Measurements from ENCODE around the gene CBX6. TPM values are rescaled to one million over a fixed set of nuclear protein-coding genes. Genes with fewer than 3 reads are reported as not detected.

CBX6 gene
- total and polyA plus RNA-seq, 9 of the 15 experiments (the other 6 are each of a cell fraction or from before 2014, with no cell fraction given) = 0.75 to 31.6 (median 8.0) TPM

DNA sequence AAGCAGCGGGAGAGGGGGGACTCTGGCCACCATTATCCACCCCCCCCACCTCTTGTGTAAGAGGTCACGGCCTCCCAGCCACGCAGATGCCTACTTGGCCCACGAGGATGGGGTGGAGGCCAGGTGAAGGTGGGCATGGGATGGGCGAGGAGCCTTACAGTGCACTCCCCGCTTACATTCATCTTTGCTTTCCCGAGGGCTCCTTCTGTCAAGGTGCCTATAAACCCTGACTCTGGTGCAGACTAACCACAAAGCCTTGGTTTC is 41.2 kb downstream of the CBX6 start (continued):
- TF ChIP-seq ZNF280B (CRISPR knock-in tag; IDR thresholded peaks at IDR 0.05) = no peak
- no peak for TF ChIP-seq HOXB6 (CRISPR knock-in tag; IDR thresholded peaks at IDR 0.05; ENCODE audit: borderline replicate concordance)
- no peak for TF ChIP-seq NR0B1 (IDR thresholded peaks at IDR 0.05; ENCODE audit: partially characterized antibody)
- no peak for TF ChIP-seq NFRKB (IDR thresholded peaks at IDR 0.05; ENCODE audit: low read depth)
- TF ChIP-seq ETV5 (CRISPR knock-in tag; IDR thresholded peaks at IDR 0.05; ENCODE audit: low read depth) = no peak
- no peak for TF ChIP-seq CBX2 (IDR thresholded peaks at IDR 0.05; ENCODE audit: insufficient read depth, low read length, poor library complexity, severe bottlenecking)
- no peak for TF ChIP-seq SMC3 (conservative IDR thresholded peaks at IDR 0.05; ENCODE audit: insufficient read depth, low read depth, low read length)
- no peak for TF ChIP-seq FOXJ2 (tag; IDR thresholded peaks at IDR 0.05)

All from K562 (cell line).